Measurements from ENCODE around the gene SFSWAP. TPM values are rescaled to one million over a fixed set of nuclear protein-coding genes. Genes with fewer than 3 reads are reported as not detected.
A peak's percentile ranks its signal among the peaks of the same experiment; 100 is the strongest.
"Not testable (repeated sequence)": the region's sequence is repeated elsewhere in the genome, so short reads cannot be mapped to it uniquely, and the experiment has no call there.

SFSWAP gene
- total RNA-seq, 1 experiment from 2014 or later = 76.3 TPM

DNA sequence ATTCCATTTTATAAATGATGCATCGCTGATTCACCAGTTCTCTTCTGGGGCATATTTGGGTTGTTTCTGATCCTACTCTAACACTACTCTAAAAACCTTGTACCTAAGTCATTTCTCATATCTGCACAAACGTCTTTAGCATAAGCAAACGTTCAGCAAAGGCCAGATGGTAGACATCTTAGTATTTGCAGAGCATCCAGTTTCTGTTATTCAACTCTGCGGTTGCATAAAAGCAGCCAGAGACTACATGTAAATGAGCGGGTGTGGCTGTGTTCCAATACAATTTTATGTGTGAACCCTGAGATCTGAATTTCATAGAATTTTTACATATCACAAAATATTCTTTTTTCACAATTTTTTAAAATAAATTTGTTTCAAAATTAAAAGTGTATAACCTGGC is 94.5 kb downstream of the SFSWAP start (continued):
- TF ChIP-seq, protein P1, sequence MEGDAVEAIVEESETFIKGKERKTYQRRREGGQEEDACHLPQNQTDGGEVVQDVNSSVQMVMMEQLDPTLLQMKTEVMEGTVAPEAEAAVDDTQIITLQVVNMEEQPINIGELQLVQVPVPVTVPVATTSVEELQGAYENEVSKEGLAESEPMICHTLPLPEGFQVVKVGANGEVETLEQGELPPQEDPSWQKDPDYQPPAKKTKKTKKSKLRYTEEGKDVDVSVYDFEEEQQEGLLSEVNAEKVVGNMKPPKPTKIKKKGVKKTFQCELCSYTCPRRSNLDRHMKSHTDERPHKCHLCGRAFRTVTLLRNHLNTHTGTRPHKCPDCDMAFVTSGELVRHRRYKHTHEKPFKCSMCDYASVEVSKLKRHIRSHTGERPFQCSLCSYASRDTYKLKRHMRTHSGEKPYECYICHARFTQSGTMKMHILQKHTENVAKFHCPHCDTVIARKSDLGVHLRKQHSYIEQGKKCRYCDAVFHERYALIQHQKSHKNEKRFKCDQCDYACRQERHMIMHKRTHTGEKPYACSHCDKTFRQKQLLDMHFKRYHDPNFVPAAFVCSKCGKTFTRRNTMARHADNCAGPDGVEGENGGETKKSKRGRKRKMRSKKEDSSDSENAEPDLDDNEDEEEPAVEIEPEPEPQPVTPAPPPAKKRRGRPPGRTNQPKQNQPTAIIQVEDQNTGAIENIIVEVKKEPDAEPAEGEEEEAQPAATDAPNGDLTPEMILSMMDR (IDR thresholded peaks at IDR 0.05) = no peak
- TF ChIP-seq TEAD1 (CRISPR knock-in tag; IDR thresholded peaks at IDR 0.05) (no peak), OVOL2 (CRISPR knock-in tag; IDR thresholded peaks at IDR 0.05; ENCODE audit: borderline replicate concordance) (no peak), SP1 (CRISPR knock-in tag; conservative IDR thresholded peaks at IDR 0.05) (no peak)

DNA sequence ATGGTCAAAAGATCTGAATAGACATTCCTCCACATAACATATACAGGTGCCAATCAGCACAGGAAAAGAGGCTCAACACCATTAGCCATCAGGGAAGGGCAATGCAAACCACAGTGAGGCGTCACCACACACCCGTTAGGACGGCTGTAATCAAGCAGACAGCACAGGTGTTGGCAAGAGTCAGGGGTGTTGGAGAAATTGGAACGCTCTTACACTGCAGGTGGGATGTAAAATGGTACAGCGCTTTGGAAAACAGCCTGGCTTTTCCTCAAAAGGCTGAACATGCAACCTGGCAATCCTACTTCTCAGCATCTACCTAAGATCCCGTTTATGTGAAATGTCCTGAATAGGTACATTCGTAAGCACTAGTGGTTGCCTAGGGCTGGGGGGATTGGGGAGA is 95.8 kb downstream of the SFSWAP start:
- POLR2A ChIA-PET = no interaction called here
- no peaks in the 10 kb centered on the region for H3K27me3 Mint-ChIP-seq (ENCODE audit: low read depth)
- ATAC-seq = no peak
- CTCF ChIA-PET = interaction anchor here (1.5 kb wide), 1 partner anchor 10 kb away, joined by 6 read pairs; no protein-coding TSS in a partner anchor
- H3K4me1 Mint-ChIP-seq = peaks cover 8% of the 10 kb centered on the region
- H3K27ac Mint-ChIP-seq = 0 out of 2 replicates have a peak overlapping the region, but pooled peaks have one; percentile 52
- TF ChIP-seq ESRRA (CRISPR knock-in tag; IDR thresholded peaks at IDR 0.05; ENCODE audit: borderline replicate concordance) (no peak), ZNF232 (CRISPR knock-in tag; IDR thresholded peaks at IDR 0.05) (no peak), CBFB (CRISPR knock-in tag; IDR thresholded peaks at IDR 0.05; ENCODE audit: low read depth) (no peak), EMX1 (CRISPR knock-in tag; IDR thresholded peaks at IDR 0.05) (no peak)
- TF ChIP-seq, protein P2, sequence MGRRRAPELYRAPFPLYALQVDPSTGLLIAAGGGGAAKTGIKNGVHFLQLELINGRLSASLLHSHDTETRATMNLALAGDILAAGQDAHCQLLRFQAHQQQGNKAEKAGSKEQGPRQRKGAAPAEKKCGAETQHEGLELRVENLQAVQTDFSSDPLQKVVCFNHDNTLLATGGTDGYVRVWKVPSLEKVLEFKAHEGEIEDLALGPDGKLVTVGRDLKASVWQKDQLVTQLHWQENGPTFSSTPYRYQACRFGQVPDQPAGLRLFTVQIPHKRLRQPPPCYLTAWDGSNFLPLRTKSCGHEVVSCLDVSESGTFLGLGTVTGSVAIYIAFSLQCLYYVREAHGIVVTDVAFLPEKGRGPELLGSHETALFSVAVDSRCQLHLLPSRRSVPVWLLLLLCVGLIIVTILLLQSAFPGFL (CRISPR knock-in tag; IDR thresholded peaks at IDR 0.05; ENCODE audit: borderline replicate concordance) = no peak
- TF ChIP-seq, protein P3, sequence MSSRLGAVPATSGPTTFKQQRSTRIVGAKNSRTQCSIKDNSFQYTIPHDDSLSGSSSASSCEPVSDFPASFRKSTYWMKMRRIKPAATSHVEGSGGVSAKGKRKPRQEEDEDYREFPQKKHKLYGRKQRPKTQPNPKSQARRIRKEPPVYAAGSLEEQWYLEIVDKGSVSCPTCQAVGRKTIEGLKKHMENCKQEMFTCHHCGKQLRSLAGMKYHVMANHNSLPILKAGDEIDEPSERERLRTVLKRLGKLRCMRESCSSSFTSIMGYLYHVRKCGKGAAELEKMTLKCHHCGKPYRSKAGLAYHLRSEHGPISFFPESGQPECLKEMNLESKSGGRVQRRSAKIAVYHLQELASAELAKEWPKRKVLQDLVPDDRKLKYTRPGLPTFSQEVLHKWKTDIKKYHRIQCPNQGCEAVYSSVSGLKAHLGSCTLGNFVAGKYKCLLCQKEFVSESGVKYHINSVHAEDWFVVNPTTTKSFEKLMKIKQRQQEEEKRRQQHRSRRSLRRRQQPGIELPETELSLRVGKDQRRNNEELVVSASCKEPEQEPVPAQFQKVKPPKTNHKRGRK (CRISPR knock-in tag; IDR thresholded peaks at IDR 0.05; ENCODE audit: borderline replicate concordance) = no peak
- no peak for DNase-seq (ENCODE audit: low spot score)
- H3K36me3 Mint-ChIP-seq = peaks cover 13% of the 10 kb centered on the region
- peaks cover 4% of the 10 kb centered on the region for H3K9me3 Mint-ChIP-seq
- H3K4me3 Mint-ChIP-seq = no peak overlapping the region

DNA sequence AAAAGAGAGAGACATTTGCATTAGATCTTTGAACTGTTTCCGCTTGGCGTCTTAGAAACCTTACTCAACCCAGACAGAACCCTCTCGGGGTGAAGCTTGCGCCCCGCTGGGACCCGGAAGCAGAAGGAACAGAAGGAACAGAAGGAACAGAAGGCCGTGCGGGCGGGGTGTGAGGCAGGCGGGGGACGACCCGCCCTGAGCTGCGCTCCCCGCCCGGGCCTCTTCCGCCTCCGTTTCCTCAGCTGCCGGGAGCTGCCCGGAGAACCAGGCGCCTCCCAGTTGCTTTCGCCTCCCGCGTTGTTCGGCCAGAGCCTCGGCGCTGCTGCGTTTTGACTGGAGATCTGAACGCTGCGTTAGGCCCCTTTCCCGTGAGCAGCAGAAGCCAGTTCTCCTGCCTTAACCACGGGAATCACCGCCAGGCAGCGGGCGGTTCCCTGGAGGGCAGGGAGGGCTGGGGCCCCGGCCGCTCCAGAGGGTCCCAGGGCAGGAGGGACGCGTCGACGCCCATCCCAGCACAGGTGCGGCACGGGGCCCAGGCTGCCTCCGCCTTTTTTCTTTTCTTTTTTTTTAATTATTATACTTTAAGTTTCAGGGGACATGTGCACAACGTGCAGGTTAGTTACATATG is 98.0 kb downstream of the SFSWAP start:
- no peak for DNase-seq (ENCODE audit: low spot score)
- TF ChIP-seq, protein P4, sequence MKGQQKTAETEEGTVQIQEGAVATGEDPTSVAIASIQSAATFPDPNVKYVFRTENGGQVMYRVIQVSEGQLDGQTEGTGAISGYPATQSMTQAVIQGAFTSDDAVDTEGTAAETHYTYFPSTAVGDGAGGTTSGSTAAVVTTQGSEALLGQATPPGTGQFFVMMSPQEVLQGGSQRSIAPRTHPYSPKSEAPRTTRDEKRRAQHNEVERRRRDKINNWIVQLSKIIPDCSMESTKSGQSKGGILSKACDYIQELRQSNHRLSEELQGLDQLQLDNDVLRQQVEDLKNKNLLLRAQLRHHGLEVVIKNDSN (CRISPR knock-in tag; IDR thresholded peaks at IDR 0.05) = no peak
- TF ChIP-seq CBFB (CRISPR knock-in tag; IDR thresholded peaks at IDR 0.05; ENCODE audit: low read depth) (no peak), PRRX2 (CRISPR knock-in tag; IDR thresholded peaks at IDR 0.05) (no peak), KAT7 (CRISPR knock-in tag; IDR thresholded peaks at IDR 0.05; ENCODE audit: borderline replicate concordance) (no peak), FOXP1 (CRISPR knock-in tag; IDR thresholded peaks at IDR 0.05; ENCODE audit: borderline replicate concordance) (no peak), ZNF423 (CRISPR knock-in tag; IDR thresholded peaks at IDR 0.05) (no peak), ZNF232 (CRISPR knock-in tag; IDR thresholded peaks at IDR 0.05) (no peak), GABPB1 (CRISPR knock-in tag; IDR thresholded peaks at IDR 0.05) (no peak), OVOL2 (CRISPR knock-in tag; IDR thresholded peaks at IDR 0.05; ENCODE audit: borderline replicate concordance) (no peak), FOXK1 (CRISPR knock-in tag; IDR thresholded peaks at IDR 0.05) (no peak)
- TF ChIP-seq, protein P5, sequence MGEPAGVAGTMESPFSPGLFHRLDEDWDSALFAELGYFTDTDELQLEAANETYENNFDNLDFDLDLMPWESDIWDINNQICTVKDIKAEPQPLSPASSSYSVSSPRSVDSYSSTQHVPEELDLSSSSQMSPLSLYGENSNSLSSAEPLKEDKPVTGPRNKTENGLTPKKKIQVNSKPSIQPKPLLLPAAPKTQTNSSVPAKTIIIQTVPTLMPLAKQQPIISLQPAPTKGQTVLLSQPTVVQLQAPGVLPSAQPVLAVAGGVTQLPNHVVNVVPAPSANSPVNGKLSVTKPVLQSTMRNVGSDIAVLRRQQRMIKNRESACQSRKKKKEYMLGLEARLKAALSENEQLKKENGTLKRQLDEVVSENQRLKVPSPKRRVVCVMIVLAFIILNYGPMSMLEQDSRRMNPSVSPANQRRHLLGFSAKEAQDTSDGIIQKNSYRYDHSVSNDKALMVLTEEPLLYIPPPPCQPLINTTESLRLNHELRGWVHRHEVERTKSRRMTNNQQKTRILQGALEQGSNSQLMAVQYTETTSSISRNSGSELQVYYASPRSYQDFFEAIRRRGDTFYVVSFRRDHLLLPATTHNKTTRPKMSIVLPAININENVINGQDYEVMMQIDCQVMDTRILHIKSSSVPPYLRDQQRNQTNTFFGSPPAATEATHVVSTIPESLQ (CRISPR knock-in tag; IDR thresholded peaks at IDR 0.05) = no peak
- TF ChIP-seq, protein P6, sequence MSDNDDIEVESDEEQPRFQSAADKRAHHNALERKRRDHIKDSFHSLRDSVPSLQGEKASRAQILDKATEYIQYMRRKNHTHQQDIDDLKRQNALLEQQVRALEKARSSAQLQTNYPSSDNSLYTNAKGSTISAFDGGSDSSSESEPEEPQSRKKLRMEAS (CRISPR knock-in tag; IDR thresholded peaks at IDR 0.05) = no peak
- H3K27me3 Mint-ChIP-seq (ENCODE audit: low read depth) = no peaks in the 10 kb centered on the region
- peaks cover 17% of the 10 kb centered on the region for H3K9me3 Mint-ChIP-seq
- H3K4me1 Mint-ChIP-seq = peaks cover 9% of the 10 kb centered on the region
- H3K27ac Mint-ChIP-seq = no peak overlapping the region
- no peak overlapping the region for H3K4me3 Mint-ChIP-seq
- H3K36me3 Mint-ChIP-seq = peaks cover 15% of the 10 kb centered on the region
- ATAC-seq = no peak
- ChIA-PET CTCF (no interaction called here), POLR2A (no interaction called here)

DNA sequence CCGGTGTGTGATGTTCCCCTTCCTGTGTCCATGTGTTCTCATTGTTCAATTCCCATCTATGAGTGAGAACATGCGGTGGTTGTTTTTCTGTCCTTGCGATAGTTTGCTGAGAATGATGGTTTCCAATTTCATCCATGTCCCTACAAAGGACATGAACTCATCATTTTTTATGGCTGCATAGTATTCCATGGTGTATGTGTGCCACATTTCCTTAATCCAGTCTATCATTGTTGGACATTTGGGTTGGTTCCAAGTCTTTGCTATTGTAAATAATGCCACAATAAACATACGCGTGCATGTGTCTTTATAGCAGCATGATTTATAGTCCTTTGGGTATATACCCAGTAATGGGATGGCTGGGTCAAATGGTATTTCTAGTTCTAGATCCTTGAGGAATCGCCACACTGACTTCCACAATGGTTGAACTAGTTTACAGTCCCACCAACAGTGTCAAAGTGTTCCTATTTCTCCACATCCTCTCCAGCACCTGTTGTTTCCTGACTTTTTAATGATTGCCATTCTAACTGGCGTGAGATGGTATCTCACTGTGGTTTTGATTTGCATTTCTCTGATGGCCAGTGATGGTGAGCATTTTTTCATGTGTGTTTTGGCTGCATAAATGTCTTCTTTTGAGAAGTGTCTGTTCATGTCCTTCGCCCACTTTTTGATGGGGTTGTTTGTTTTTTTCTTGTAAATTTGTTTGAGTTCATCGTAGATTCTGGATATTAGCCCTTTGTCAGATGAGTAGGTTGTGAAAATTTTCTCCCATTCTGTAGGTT is 98.8 kb downstream of the SFSWAP start:
- POLR2A ChIA-PET; ATAC-seq; H3K27me3 Mint-ChIP-seq (ENCODE audit: low read depth); DNase-seq (ENCODE audit: low spot score); H3K27ac Mint-ChIP-seq; H3K4me1 Mint-ChIP-seq; CTCF ChIA-PET; H3K4me3 Mint-ChIP-seq: not testable (repeated sequence)
- H3K9me3 Mint-ChIP-seq = peaks cover 22% of the 10 kb centered on the region
- H3K36me3 Mint-ChIP-seq = peaks cover 15% of the 10 kb centered on the region
